Activated CD8-positive, alpha-beta memory T cell treated with anti-CD3 and anti-CD28 coated beads for 24 hours (primary cell): ENCODE results near the gene AKT3.

Experiments
- DNase-seq: peaks from one replicate; pipeline ENCODE4 v3.0.0-alpha.2; 2020

AKT3 gene

DNA sequence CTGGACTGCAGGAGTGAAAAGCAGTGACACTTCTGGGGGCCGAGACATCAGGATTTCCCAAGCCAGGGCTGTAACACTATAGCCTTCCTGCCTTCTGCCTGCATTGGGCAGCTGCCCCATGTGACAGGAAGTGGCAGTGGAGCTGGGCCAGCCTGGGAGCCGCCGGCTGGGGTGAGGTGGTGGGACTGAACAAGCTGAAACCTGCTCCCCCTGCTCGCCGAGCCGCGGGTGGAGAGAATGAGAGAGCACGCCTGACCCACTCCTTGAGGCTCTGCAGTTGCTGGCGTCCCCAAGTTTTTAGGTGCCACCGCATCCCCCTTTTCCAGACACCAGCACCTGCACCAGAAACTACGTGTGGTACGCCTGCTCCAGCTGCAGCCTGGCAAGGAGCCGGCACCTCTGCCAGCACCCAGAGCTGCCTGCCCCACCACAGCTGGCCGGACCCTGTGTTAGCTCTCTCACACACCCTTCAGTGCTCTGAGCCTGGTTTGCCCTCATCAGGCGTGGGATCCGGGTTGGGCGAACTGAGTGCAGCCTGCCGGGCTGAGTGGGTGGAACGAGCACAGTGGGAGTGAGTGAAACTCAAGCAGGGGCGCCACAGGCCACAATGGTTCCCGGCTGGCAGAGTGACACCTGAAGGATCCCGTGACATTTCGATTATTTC, 119.4 kb downstream of the AKT3 start:
- no peak for DNase-seq

DNA sequence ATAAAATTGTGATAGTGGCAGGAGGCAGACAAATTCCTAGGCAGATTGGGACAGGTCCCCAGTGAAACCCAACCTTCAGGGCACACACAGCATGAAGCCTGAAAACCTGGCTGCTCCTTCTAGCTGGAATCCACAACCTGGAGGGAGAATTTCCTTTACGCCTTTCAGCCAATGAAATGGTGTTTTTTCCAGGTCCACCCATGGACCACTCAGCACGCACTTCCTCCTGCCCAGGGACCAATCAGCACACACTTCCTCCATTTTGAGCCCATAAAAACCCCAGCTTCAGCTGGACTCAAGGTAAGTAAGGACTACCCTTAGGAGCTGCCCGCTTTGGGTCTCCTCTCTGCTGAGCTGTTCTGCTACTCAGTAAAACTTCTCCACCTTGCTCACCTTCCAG, 120.1 kb downstream of the AKT3 start:
- no peak for DNase-seq

DNA sequence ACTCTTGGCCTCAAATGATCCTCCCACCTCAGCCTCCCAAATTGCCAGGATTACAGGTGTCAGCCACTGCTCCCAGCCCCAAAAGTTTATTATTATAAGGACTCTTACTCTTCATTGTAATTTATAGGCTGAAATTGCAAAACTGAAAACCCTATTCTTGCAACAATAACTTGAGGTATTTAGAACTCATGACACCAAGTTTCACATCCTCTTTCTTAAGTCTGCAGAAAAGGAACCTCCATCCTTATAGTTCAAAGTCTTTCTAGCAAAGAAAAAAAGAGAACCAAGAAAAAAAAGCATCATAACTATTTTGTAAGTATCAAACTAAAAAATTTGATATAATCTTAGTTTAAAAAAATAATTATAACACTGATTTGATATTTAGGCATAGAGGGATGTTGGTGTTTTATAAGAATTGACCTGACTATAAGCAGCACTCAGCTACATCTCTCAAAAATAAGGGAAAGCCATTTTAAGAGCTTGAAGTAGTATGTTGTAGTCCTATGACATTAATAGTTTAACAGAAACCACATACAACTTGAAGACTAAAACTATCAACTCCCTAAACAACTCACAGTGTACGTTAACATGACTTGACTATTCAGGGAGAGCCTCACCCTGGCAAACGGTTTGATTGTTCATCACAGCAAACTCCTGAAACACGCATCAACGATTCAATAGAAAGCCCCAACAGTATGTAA, 122.4 kb downstream of the AKT3 start:
- DNase-seq, result no peak

DNA sequence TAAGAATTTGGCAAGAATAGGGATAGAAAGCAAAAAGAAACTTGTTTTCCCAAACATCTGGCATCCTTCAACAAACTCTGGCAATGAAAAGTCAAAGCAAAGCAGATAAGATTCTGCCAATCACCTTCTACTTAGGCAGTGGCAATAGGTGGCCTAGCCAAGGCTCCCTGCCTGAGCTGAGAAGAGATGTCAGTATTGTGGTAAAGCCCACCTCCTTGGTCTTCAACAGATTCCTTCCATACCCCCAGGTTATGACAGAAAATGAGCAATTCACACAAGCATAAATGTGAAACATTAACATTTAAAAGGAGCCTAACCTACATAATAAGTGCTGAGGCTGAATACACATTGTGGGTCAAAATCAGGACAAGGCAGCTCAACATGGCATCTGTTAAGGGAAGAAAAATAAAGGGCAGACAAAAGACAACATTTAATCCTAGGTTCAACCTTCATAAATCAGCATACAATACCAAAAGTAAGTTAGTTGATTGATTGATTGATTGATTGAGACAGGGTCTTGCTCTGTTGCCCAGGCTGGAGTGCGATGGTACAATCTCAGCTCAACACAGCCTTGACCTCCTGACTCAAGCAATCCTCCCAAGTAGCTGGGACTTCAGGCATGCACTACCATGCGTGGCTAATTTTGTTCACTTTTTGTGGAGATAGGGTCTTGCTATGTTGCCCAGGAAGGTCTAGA, 123.1 kb downstream of the AKT3 start:
- DNase-seq, result no peak

DNA sequence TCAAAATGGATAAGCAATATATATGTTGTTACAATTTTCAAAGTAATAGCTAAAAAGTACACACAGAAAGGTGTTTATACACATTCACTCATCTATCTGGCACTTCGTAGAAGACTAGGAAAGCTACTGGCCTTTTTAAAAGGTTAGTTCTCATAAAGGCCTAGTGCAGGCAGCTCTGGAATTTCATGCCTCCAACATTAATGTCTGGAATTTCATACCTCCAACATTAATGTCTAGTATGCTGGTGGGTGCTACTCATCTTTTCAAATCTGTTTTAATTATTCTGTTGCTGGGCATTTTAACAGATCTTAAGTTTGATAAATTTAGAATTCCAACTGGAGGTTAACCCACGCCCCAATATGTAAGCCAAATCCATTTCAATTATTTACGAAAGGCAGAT, 124.2 kb downstream of the AKT3 start:
- no peak for DNase-seq

DNA sequence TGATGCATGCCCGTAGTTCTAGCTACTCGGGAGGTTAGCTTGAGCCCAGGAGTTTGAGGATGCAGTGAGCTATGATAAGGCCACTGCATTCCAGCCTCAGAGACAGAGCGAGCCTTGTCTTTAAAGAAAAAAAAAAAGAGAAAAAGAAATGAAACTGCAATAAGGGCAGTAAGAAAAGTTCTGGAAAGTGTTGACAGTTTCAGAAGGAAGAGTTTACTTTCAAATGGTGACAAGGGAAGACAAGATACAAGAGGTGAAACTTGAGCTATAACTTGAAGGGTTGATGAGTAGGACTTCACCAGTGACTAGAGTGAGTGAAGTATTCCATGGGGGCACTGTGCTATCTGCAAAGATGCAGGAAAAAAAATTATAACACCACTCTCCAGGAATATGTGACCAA, 125.0 kb downstream of the AKT3 start:
- DNase-seq, result no peak

DNA sequence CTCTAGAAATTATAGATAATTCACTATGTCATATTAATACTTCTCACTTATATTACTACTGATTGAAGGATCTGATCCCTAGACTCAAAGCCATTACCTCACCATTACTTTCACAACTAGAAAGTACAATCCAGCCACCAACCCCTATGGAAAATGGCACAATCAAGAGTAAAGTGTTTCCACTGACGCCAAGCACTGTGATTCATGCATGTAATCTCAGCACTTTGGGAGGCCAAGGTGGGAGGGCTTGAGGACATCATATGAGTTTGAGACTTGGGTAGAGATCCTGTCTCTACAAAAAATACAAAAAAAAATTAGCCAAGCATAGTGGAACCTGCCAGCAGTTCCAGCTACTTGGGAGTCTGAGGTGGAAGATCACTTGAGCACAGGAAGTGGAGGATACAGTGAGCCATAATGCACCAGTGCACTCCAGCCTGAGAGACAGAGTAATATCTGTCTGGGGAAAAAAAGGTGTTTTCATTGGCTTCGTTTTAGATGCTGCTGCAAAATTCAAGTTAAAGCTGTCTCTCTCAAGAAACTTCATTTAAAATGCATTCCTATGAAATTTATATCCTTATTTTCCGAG, 126.5 kb downstream of the AKT3 start:
- DNase-seq, result no peak

DNA sequence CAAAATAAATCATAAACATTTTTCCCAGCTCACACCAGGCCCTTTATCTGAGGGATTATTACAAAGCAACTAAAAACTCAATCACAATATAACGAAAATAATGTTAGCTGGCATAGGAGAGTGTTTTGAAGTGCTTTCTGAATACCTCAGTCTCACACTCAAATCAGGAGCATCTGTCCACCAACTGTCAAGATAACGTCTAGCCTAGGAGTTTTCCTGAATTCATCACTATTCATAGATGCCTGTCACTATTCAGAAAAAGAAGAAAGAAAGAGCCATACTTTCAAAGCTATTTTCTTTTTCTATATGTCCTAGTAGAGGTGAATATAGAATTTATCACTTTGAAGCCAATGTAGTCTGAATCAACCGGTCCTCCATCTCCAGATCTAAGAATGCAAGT, 127.0 kb downstream of the AKT3 start:
- no peak for DNase-seq

DNA sequence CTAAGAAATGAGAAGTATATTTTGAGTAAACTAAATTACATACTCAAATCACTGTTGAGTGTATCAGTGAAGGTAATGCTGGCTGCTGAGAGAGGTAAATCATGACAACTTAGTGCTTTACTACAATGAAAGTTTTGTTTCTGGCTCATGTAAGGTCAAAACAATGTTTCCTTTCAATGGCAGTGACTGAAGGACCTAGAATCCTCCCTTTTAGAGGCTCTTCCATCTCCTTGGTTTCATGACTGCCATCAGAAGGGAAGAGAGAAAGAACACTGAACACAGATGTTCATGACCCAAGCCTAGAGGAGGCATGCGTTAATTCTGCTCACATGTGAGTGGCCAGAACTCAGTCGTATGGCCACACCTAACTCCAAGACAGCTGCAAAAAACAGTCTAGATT, 130.6 kb downstream of the AKT3 start:
- DNase-seq, result no peak

DNA sequence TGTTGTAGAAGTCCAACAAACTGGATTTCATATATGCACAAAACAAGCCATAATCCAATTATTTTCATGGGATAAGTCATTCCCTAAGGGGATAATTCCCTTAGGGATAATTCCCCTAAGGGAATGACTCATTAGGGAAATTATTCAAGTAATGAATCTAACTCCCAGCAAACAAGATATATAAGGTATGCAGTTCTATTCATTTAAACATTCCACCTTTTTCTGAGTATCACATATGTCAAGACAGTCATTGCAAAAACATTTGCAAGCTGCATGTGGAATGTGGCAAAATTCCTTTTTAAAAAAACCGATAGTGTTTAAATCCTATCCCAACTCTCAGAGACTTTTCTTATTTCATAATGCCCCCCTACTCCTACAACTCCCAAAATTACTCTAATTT, 131.2 kb downstream of the AKT3 start:
- DNase-seq, result no peak

DNA sequence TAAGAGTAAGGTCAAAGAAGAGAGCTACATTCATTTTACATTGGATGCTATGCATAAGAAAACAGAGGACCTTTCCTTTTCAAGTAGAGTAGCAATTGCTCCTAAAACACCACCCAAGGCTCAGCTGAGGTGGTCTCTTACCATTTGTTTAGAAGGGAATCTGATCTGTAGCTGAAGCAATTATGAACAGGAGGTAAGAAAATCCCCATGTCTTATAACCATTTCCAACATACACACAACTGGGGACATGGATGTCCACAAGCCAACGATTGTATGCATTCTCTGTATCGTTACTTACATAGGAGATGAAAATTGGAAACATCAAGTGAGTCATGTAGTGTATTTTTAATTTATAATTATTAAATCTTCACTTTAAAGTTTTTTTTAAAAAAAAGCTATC, 132.0 kb downstream of the AKT3 start:
- DNase-seq, result no peak

DNA sequence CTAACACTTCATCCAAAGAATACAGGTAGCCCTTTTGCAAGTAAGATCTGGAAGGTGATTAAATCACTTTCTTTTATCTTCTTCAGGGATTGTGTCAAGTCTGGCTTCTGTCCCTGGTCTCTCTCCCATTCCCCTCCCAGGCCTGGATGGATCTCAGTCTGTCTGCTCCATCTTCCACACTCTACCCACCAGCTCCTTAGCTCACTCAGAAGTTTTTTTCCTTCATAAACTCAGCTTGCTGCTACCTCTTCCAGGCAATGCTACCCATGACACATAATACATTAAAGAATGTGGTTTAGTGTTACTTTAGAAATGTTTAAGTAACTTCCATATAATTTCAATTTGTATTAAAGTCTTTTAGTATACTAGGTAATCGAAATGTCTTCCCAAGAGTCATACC, 133.1 kb downstream of the AKT3 start:
- DNase-seq, result no peak

DNA sequence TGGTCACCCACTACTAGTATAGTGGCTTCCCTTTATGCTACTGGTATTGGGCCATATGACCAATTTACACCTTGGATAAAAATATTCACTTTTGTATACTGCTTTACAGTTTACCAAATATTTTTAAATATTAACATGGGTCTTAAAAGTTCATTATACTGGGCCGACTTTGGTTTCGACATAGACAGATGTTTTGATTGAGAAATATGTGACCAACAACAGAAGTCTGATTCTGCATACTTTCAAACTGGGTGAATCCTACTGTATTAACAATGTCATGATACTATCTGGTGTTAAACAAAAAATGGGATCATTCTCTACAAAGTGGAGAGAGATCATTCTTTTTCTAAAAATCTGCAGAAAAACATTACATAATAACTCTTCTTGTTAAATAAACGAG, 134.8 kb downstream of the AKT3 start:
- no peak for DNase-seq

DNA sequence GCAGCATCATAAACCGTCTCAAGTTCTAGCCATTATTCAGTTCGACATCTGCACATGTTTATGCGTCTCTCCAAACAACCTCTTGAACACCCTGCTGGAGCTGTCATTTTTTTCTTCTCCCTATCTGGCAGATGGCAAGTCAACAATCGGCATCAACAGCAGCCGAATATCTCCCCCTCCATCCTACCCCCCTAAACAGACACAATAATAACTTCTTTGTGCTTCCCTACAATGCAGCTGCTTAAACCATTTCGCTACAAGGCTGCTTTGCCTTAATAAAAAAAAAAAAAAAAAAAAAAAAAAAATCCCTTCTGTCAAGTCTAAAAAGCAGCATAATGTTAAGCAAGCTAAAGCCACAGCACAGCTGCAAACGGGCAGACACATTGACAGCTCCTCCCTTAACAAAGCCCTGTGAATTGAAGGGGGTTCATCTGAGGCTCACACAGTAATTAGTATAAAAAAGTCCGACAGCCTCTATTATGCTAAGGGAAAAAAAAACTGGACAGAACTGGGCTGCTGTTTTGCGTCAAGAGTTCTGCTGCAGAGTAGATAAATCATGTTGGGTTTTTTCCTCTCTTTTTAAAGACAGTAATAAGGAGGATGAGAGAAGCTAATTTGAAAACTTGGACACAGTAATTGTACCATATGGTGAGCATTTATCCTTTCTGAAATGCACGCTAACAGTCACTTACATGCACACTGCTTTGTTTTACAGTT, 136.4 kb downstream of the AKT3 start:
- DNase-seq, result no peak

DNA sequence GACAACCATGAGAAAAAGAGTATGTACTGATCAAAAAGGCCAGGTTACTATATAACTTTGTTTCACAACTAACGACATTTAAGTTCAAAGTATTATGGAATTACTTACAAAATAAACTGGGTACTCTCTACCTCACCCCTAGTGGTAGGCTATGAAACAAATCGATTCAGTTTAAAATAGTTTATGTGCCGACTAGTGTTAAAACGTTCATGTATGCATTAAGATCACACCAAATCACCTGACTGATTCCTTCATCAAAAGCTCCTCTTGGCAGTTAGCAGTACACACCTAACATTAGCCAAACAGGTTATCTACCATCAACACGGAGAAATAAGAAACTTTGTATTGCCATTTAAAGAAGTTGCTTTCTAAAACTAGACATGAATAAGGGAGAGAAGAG, 137.1 kb downstream of the AKT3 start:
- DNase-seq, result no peak

DNA sequence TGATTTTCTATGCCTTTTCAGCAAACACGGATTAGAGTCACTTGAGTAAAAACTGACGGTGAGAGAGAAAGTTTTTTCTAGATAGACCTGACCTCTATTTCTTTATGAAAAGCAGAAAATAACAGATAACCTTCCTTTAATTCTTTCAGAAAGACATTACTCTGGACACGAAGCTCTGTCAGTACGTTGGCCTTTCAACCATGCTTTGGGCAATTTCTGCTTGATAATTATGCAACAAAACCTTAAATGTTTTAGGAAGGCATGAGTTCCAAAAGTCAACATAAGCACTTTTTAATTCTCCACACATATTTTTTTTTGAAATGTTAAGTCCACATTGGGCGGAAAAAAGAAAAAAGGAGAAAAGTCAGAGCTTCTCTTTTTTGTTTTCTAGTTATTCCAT, 137.8 kb downstream of the AKT3 start:
- DNase-seq, result no peak

DNA sequence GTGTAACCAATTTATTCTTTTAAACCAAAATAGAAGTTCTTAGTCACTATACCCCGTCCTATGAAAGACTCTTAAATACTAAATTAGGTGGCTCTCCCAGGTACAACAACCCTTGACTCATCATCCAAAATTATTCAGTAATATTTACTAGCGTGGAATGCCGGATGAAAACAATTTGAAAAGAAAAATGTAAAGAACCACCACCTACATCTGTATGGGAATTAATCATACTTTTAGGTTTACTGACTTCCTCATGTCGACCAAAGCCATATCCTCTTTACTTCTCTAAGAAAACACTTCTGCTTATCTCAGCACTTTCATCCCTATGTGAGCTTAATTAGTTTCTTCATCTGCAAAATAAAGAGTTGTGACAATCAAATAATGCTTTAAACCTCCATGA, 139.6 kb downstream of the AKT3 start:
- no peak for DNase-seq

DNA sequence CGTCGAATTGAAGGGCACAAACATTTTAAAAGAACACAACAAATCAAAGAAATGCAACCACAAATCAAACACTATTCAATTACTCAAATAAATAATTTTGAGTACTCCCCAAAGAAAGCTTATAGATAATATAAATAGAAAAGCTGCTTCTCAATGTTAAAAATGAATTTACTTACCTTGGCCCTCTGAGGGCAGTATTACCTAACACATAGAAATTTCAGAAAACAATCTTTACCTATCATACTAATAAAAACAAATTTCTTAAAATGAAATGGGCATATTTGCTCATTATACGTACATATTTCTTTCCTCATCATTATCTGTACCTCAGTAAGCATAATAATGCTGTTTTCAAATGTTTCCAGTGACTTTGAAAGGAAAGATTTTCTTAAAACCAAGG, 141.8 kb downstream of the AKT3 start:
- no peak for DNase-seq

DNA sequence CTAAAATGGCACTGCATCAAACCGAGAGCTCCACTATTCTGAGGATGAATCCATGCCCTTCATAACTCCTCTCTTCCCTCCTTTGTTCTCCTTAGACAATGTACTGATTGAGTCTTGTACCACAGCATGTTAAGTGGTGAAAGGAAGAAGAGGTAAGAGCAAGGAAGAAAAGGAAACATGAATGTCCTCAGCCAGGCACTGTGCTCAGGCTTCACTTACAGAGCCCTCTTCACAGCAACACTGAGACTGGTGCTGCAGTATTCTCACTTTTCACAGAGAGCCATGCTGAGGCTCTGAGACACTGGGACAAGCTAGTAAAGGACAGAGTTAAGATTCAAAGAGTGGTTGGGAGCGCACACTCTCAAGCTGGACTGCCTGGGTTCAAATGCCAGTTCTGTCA, 143.5 kb downstream of the AKT3 start:
- DNase-seq, result no peak

DNA sequence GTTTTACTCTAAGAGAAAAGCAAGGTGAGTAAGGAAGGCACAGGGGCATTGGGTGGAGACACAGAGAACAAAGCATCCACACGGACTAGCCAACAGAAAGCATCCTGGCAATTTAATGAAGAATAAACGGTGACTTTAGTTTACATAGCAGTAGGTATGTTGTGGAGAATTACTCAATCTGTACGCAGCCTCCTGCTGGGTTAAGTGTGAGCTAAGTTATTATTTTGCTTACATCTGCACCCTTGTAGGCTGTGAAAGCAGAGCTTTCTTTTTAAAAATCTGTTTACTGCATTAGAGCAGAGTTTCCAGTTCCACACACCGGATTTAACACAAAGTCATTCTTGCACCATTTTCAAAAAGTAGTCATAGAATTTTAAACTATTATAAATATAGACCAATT, 144.5 kb downstream of the AKT3 start:
- no peak for DNase-seq

DNA sequence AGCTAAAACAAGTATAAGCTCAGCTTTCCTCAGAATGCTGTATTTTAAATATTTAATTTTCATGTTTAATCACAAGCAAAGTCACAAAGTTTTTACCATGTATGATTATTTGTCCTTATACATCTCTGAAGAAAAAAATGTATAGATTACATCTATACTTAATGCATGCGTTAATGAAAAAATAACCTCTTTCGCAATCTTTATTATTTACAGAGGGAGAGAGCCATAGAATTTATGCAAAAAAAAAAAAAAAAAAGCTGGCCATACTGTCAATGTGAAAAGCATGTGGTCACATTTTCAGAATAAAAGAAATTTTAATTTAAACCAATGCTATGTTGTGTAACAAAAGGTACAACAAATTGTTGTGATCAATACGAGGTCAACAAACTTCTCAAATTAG, 148.2 kb downstream of the AKT3 start:
- no peak for DNase-seq

DNA sequence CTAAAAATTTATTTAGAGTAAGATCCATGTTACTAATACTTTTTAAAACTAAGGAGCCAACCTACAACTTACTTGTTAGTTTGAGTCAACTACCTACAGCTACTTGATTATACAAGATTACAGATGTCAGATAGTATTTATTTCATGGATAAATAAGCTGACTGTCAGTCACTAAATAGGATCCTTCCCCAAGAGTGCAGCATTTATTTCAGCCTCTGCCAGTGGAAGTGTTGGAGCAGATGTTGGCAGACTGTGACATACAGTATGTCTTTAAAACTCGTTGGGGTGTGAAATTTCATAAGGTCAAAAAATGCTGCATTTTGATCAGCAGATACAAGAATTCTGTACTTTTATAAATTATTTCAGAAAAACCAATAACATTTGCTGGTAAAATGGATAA, 156.2 kb downstream of the AKT3 start:
- no peak for DNase-seq

DNA sequence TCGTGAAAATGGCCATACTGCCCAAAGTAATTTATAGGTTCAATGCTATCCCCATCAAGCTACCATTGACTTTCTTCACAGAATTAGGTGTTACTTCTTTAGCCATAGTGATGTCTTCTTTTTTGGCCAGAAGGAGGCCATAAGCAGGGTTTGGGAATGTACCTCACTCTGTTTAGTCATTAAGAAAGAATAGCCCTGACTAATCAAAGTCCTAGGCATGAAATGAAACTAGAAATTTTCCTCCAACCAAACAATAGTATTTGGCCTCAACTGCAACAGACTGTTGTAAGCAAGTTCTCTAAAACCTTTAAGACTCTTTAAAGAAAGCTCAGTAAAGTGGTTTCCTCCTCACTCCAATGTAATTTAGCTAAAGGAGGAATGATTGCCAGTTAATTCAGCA, 163.9 kb downstream of the AKT3 start:
- DNase-seq, result no peak

DNA sequence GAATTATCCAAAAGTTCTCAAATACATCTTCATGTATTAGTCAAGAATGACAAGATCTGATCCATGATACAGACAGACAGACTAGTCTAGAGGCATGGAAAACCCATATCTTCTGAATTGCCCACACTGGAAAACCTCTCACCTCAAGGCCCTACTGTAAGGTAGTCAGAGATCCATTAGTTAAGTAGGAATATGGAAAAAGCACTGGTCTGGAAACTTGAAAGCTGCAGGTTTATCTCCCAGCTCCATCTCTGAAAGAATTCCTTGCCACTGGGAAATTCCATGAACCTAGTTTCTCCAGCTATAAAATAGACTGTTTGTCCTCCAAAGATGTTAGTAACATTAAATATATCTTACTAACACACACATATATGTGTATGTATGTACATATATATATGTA, 169.2 kb downstream of the AKT3 start:
- DNase-seq, result no peak
